SW 1271 (cell line): Measurements from ENCODE around the gene PSME1.

ENCODE experiments used
- DNase-seq, 2 experiments: peaks; one replicate each; lab custom pipeline; 2025; lab: John Stamatoyannopoulos, UW

The PSME1 gene

GRCh38 chr14:24130380-24130716, 5.6 kb upstream of the PSME1 start, which contains the start of gene FITM1:
TSS of gene FITM1 (plus strand) at chr14:24130659. CDS start at chr14:24131564, 905 bp downstream.
- no peak for DNase-seq

GRCh38 chr14:24130717-24131548, 5.1 kb upstream of the PSME1 start:
- no peak for DNase-seq

GRCh38 chr14:24131549-24131966, 4.4 kb upstream of the PSME1 start:
- DNase-seq: no peak

- DNase-seq: no peak
Measured at GRCh38 chr14:24132061-24132685, 3.8 kb upstream of the PSME1 start.

GRCh38 chr14:24132976-24133375, 3.0 kb upstream of the PSME1 start:
- DNase-seq: no peak

- DNase-seq: no peak
Measured at GRCh38 chr14:24133735-24134134, 2.3 kb upstream of the PSME1 start.

- no peak for DNase-seq
Measured at GRCh38 chr14:24135584-24135833, 485 bp upstream of the PSME1 start.

GRCh38 chr14:24136684-24137528, 912 bp downstream of the PSME1 start:
- no peak for DNase-seq

GRCh38 chr14:24137529-24138395, 1.8 kb downstream of the PSME1 start:
- no peak for DNase-seq

GRCh38 chr14:24138396-24139271, 2.6 kb downstream of the PSME1 start:
- no peak for DNase-seq

- no peak for DNase-seq
Measured at GRCh38 chr14:24139272-24139934, 3.4 kb downstream of the PSME1 start.

- peak; percentile 98 for DNase-seq
Measured at GRCh38 chr14:24141097-24141880, 5.3 kb downstream of the PSME1 start, which contains the start of gene EMC9. TSS of gene EMC9 (minus strand) at chr14:24141591. CDS start at chr14:24141304, 287 bp downstream.

GRCh38 chr14:24143511-24143910, 7.5 kb downstream of the PSME1 start:
- no peak for DNase-seq

- no peak for DNase-seq
Measured at GRCh38 chr14:24144451-24144850, 8.5 kb downstream of the PSME1 start.

- DNase-seq: no peak
Measured at GRCh38 chr14:24145219-24145618, 9.2 kb downstream of the PSME1 start.

- no peak for DNase-seq
Measured at GRCh38 chr14:24145690-24146452, 9.9 kb downstream of the PSME1 start.

GRCh38 chr14:24146453-24146977, 10.5 kb downstream of the PSME1 start, which contains the start of gene PSME2:
TSS of gene PSME2 (minus strand) at chr14:24146610. CDS start at chr14:24146581, 29 bp downstream.
- DNase-seq: peak; percentile 93 to 97
